HUDEP-2 (cell line): ENCODE results near the gene AGPAT2.

Experiments used
- DNase-seq, 76 experiments: peaks; one replicate each; lab custom pipeline; 2025; ENCODE audit not compliant: unreplicated experiment in 76 of 76; lab: John Stamatoyannopoulos, UW

AGPAT2 gene

GRCh38 chr9:136686794-136687711, at the start of gene AGPAT2:
AGPAT2 (minus strand) TSS chr9:136687457; CDS start chr9:136687357, 100 bp downstream.
- peak in 47 of 76 experiments; percentile 14 to 81 (median 58) for DNase-seq

GRCh38 chr9:136735812-136736480, 48.7 kb upstream of the AGPAT2 start:
- no peak for DNase-seq

DNA sequence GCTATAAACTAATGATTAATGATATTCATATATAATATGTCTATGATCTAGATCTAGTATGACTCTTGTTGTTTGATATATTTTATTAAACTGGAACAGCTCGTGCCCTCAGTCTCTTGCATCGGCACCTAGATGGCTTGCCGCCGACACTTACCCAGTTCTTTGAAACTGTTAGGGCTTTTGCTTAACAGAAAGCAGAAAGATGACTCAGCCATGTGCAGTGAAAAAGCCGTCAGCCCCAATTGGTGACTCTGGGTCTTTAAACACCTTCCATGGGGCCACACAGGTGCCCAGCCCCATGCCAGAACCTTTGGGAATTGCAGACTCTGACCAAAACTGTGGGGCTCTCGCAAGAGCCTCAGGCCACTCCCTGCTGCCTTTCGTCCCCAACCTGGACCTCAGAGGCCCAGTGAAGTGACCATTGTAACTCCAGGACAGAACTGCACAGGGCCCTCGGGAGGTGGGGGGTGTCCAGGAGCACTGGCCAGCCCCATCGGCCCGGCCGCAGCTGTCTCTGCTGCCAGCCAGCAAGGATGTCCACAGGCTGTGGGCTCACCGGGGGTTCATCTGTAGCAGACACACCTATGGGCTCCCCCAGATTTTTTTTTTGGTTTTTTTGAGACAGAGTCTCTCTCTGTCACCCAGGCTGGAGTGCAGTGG, 47.7 kb upstream of the AGPAT2 start:
- no peak for DNase-seq

GRCh38 chr9:136733611-136734010, 46.4 kb upstream of the AGPAT2 start:
- no peak for DNase-seq

DNA sequence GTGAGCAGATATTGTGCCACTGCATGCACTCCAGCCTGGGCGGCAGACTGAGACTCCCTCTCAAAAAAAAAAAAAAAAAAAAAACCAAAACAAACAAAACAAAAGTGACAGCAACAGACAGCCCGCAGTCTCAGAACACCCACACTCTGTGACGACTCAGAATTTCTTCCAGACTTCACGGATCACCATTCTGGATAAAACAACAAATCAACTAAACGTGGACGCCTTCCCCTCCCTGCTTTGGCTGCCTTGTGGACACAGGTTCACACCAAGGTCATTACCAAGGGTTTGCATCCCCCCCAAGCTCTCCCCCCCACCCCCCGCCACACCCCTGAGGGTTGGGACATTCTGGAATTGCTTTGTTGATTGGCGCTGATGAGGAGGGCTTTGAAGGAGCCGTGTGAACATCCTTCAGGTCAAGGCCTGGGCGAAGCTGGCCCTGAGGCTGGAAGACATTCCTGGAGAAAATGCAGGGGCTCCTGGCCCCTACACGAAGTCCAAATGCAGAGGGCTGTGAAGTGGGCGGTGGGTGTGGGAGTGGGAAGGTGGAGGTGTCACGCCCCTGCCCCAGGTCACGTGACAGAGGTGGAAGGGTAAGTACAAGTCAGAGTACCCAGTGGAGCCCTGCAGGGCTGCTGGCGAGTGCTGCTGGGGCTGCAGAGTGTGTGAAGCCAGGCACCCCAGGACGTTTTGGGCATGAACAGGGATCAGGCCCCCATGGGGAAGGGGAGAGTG, 45.4 kb upstream of the AGPAT2 start:
- no peak for DNase-seq

- no peak for DNase-seq
Measured at GRCh38 chr9:136729926-136730325, 42.7 kb upstream of the AGPAT2 start.

DNA sequence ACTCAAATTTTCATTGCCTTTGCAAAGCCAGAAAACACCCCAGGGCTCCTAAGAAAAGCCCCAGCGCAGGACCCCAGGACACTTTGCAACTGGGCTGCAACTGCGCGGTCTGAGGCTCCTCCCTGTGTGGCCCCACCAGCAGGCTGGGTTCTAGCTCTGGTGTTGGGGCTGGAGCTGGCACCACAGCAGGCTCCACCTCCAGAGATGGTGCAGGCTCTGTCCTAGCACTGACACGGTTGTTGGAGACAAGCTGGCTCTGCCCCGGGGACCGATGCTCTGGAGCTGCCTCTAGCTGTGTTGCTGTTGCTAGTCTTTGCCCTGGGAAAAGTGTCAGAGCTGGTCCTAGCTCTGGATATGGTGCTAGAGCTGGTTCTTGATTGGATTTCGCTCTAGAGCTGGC, 41.9 kb upstream of the AGPAT2 start:
- peak in 70 of 76 experiments; percentile 9 to 81 (median 64) for DNase-seq

DNA sequence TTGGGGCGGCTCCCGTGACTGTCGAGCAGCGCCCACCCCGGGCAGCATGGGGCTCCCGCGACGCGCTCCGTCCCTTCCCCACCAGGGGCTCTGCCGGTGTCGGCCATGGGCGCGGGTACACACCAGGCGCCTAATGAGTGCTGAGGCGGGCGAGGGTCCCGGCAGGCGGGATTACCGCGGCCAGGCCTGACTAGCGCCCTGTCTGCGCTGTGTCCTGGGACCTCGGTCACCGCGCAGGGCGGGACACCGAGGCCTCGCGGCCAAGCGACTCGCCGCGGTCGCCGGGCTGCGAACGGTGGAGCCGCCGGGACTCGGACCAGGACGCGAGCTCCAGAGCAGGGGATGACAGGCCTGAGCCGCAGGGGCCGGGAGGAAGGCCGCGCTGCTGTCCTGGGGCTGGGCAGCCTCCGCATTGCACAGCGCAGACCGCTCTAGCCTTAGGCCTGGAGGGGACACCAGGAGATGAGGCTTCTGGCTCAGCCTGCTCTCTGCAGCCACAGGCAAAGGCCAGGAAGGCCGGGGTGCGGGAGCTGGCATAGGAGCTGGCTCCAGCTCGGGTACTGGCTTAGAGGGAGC, 41.4 kb upstream of the AGPAT2 start:
- peak in 10 of 76 experiments; percentile 30 to 77 (median 54) for DNase-seq

- peak in 73 of 76 experiments; percentile 38 to 91 (median 80) for DNase-seq
Measured at GRCh38 chr9:136728080-136728547, 40.9 kb upstream of the AGPAT2 start.

DNA sequence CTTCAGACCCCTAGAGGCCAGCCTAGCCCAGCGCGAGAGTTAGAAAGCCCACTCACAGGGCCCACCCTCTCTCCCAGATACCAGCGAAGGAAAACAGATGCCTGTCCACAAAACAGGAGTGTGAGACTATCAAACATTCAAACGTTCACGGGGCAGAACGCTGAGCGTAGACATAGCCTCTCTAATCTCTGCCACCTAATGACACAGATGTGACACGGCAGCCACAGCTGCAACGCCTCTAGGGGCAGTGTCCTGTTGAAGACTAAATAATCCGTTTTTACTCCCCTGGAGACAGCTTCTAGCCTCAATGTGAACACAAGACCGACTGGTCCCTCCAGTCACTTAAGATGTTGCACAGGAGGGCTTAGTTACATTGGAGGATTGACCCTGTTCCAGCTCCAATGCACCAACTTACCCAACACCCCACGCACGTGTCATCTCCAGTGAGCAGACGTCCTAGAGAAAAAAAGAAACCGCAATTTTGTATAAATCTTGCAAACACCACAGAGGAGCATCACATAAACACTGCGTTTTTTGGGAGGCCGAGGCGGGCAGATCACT, 39.5 kb upstream of the AGPAT2 start:
- peak in 55 of 76 experiments; percentile 10 to 68 (median 42) for DNase-seq

- DNase-seq: no peak
Measured at GRCh38 chr9:136726118-136726517, 38.9 kb upstream of the AGPAT2 start.

GRCh38 chr9:136725612-136726011, 38.4 kb upstream of the AGPAT2 start:
- no peak for DNase-seq

DNA sequence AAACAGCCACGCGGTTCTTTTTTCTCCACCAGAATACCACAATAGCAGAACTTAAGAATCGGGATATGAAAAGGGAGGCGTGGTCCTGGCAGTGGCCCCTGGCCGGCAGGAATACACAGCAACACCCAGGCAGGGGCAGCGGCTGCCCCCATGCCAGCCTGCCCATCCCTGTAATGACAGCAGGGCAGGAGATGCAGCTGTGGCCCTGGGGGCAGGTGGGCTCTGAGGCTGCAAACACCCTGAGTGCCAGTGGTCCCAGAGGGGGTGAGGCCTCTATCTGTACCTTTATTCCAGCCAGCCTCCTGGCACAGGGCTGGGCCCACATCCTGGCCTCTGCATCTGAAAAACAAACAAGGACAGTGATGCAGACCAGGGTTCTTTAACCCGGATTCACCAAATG, 37.5 kb upstream of the AGPAT2 start:
- no peak for DNase-seq

- DNase-seq: no peak
Measured at GRCh38 chr9:136723989-136724388, 36.7 kb upstream of the AGPAT2 start.

GRCh38 chr9:136723362-136723976, 36.2 kb upstream of the AGPAT2 start:
- DNase-seq: peak in 2 of 76 experiments; percentile 8 to 19

GRCh38 chr9:136722969-136723356, 35.7 kb upstream of the AGPAT2 start:
- DNase-seq: peak in 10 of 76 experiments; percentile 10 to 49 (median 28)

DNA sequence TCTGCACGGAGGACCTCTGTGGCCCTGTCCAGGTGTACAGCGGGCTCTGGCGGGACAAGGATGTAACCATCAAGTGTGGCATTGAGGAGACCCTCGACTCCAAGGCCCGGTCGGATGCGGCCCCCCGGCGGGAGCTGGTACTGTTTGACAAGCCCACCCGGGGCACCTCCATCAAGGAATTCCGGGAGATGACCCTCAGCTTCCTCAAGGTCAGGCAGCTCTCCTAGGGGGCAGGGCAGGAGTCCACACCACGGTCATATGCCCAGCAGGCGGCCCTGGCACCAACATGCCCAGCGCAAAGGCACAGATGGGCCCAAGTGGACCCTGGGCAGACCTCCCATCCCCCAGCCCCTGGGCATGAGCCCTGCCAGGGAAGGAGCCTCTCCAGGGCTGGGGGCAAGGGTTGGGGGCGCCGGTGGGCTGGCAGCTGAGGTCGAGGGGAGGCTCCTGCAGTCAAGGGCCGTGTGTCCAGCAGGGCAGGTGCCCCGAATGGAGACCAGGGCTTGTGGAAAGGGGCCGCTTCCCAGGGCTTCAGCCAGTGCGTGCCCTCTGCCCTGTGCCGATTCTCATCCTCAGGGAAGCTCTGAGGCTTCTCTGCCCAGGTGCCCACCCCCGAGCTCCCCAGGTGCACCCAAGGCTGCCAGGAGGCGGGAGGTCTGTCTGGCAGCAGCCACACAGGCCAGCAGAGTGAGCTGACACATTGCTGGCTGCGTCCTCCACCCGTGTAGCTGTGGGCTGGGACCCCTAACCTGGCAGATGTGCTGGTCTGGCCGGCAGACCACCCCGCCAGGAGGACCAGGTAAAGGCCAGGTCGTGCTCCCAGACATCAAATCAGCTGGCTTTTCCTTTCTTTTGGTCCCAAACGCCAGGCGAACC, 35.1 kb upstream of the AGPAT2 start:
- peak in 5 of 76 experiments; percentile 5 to 49 (median 33) for DNase-seq
